Activated T-cell treated with anti-CD3 and anti-CD28 coated beads, Interleukin-2, amount 50 U/mL, for 1 hour (primary cell): ENCODE data around the gene YOD1.
"Not testable (repeated sequence)": the region's sequence is repeated elsewhere in the genome, so short reads cannot be mapped to it uniquely, and the experiment has no call there.

Experiments used
- DNase-seq: peaks from one replicate; pipeline ENCODE4 v3.0.0-alpha.2; 2020

YOD1 gene

GRCh38 chr1:207047505-207047904, 3.5 kb downstream of the YOD1 start:
- no peak for DNase-seq

GRCh38 chr1:207045453-207045852, 5.6 kb downstream of the YOD1 start:
- no peak for DNase-seq

DNA sequence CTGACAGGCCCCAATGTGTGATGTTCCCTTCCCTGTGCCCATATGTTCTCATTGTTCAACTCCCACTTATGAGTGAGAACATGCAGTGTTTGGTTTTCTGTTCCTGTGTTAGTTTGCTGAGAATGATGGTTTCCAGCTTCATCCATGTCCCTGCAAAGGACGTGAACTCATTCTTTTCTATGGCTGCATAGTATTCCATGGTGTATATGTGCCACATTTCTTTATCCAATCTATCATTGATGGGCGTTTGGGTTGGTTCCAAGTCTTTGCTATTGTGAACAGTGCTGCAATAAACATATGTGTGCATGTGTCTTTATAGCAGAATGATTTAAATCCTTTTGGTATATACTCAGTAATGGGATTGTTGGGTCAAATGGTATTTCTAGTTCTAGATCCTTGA, 9.6 kb downstream of the YOD1 start:
- DNase-seq: not testable (repeated sequence)

- no peak for DNase-seq
Measured at GRCh38 chr1:207040181-207040533, 10.9 kb downstream of the YOD1 start.

DNA sequence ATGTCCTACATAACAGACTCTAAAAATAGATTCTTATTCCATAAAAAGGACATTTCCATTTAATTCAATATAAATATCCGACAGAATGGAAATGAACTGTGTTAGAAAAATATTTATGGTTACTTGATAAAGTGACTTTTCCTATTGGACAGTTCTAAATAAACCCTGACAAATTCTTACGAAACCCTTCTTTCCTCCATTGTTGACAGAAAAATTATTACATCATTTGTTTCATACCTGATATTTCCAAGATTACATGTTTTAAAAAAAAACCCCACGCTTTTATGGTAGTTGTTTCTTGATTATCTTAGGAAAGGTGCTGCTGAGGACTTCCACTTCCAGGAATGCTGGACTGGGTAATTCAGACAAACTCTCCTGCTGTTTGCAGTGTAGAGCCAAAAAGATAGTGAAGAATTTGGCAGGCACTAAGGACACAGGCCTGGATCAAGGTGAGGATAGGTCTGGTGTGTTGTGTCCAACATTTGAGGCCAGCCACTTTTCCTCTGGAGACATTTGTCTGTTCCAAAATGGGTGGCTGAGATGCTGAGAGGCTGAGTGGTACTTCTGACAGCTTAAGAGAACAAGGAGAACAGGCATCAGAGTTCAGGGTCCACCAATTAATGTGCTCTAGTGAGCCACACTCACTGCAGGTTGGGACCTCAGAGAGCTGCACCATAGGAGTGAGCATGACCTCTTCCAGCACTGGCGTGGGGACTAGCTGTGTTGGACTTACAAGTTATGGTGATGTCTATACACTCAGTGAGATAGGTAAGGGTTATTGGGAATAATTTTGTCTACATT, 11.4 kb downstream of the YOD1 start:
- no peak for DNase-seq

DNA sequence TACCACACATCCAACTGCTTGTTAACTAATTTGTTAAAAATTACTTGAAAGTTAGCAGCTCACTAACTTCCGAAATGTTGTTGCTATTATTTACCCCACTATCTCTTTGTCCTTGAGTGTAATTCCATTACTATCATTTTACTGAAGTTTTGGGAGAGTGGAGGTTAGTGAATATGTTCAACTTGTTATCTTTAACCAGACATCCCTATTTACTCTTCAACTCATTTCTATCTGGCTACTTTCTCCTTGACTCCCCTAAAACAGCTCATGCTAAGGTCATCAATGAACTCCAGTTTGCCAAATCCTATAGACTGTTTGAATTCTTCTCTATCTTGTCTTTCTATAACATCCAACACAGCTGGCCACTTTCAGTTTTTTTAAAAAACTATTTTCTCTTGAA, 14.1 kb downstream of the YOD1 start:
- DNase-seq: no peak

GRCh38 chr1:207035877-207036551, 15.0 kb downstream of the YOD1 start:
- no peak for DNase-seq

DNA sequence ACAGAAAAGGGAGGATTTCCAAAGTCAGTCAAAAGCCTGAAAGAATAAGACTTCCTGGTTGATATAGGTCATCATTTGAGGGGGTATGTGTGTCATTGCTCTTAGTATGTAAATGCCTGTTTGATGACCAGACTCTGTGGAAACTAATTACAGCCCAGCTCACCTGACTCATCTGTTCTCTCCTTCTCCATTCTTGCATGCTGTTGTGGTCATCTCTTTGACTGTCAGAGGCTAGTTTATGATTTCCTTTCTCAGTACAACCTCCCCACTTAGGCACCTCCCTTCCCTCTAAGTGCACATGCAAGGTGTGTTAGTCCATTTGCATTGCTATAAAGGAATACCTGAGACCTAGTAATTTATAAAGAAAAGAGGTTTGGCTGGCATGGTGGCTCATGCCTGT, 16.0 kb downstream of the YOD1 start:
- no peak for DNase-seq

GRCh38 chr1:207034208-207034607, 16.8 kb downstream of the YOD1 start:
- no peak for DNase-seq

DNA sequence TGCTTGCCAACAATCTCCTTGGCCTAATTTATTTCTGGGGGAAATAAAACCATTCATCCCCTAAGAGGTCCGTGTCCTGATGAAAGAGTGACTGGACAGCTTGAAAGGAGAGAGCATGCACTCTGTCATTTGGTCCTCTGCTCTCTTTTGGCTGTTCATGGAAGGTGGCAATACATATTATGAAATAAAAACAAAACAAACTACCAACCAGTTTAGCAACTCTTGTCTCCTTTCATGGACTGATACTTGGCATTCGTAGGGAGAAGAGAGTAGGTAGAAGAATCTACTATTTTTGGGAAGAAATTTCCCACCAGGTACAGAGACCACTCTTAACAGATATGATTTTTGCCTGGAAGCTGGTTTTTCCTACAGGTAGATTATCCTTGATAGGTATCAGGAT, 17.7 kb downstream of the YOD1 start:
- no peak for DNase-seq

DNA sequence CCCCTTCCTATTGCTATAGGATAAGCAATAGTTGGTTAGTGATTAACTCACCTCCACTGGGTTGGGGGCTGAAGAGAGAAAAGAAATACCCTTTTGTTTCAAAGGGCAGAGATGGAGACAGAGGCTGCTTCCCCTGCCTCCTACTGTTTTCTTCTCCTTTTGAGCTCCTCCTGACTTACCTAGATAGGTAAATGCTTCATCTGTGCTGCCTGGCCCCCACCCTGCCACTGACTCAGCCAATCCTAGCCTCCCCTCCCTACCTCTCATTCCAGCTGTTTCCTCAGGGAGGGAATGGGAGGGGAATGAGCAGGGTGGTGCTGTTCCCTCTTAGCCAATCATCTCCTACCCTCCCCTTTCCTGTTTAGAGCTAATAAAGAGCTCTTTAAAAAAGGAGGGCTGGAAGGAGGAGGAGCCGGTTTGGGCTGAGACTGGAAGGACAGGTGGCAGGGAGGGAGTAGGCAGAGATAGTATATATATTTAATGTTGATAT, 18.4 kb downstream of the YOD1 start, which contains the start of gene C1orf116:
Gene C1orf116, minus strand, starts transcription at position 229 of the 490 bp plus-strand sequence. CDS start 5,158 bp downstream, outside the sequence.
- DNase-seq: no peak

- no peak for DNase-seq
Measured at GRCh38 chr1:207031632-207032264, 19.3 kb downstream of the YOD1 start.

DNA sequence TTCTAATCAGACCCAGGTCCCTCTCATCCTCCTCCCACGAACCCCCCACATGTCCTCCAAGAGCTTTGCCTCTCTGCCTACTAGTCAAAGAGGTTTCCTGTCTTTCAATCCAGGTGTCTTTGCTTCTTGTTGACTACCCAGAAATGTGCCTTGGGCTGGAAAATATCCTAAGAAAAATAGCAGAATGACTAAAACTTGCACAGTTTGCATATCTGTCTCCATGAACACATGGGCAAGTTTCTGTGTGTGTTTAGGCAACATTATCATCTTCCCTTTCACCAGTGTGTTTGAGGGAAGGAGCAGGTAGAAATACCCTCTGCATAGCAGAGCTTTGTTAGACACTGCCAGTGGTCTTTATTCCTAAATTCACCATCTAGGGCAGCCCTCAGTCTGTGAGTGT, 20.0 kb downstream of the YOD1 start:
- no peak for DNase-seq

DNA sequence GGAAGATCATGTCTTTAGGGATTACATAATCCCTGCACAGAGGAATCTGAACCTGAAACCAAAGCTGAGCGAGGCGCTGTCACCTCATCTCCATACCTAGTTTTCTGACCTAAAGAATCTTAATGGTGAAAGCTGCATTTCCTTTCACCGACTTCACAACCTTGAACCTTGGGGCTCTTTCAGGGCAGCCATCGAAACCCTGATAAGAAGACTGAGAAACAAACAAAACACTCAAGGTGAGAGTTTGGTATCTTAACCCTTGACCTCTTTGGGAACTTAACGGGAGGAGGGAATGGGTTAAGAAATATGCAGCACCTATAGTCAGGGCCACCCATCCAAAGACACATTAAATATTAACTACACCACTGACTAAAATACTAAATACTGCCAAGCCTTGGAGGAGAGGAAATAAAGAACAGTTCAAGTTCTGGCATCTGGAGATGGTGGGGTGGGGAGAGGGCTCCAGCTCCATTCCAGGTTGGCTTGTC, 20.4 kb downstream of the YOD1 start:
- no peak for DNase-seq

DNA sequence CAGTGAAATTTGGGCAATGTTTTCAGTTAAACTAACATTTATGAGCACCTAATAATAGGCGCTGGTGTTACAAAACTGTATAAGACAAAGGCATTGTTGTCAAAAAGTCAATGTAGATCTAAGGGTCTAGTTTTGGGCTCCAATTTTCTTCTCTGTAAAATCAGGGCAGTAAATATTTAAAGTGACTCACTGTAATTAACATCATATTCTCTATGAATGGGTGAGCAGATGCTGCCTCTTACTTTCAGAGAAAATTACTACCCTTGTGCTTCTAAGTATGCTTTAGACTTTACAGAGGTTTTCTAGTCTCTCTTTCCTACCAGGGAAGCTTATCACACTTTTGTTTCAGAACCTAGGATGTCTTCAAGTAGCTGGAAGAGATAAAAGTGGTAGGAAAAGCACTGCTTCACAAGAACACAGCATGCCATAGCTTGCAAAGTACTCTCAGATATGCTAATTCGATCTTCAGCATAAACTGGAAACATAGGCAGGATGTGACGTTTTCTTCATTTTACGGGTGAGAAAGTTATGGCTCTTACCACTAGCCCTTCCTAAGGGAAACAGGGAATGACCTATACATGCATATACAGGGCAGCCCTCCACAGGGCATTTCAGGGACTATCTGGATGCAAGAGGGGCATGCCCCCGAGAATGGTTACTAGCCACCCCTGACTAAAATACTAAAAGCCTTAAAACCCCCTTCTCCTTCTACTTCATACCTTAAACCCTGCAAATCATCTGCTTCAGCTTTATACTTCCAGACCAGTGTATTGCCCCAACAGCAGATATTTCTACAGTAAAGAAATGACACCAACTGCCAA, 21.1 kb downstream of the YOD1 start:
- DNase-seq: no peak

- DNase-seq: no peak
Measured at GRCh38 chr1:207028884-207029650, 21.9 kb downstream of the YOD1 start.

- no peak for DNase-seq
Measured at GRCh38 chr1:207027921-207028320, 23.1 kb downstream of the YOD1 start.

DNA sequence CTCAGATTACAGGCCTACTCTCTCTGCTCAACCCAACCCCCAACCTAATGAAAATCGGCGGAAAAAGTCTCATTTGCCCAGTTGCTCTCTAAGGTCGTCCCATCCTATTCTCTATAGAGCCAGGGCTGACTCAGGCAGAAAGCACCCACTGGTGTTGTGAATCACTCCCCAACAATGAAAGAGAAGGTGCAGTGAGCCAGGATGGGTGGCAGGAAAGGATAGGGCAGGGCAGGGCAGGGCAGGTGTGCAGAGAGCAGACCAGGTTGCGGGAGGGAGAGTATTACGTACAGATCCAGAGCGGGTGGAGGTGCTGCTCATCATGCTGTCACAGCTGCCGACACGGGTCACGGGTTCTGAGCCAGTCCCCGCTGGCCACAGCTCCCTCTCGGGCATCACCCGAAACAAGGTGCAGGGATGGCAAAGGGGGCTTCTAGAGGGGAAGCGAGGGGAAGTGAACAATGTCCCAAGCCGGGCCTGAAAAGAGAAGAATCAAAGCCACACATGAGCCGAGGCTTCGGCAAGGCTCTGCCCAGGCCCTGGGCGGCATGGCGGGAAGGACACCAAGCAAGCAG, 23.7 kb downstream of the YOD1 start:
- DNase-seq: no peak

DNA sequence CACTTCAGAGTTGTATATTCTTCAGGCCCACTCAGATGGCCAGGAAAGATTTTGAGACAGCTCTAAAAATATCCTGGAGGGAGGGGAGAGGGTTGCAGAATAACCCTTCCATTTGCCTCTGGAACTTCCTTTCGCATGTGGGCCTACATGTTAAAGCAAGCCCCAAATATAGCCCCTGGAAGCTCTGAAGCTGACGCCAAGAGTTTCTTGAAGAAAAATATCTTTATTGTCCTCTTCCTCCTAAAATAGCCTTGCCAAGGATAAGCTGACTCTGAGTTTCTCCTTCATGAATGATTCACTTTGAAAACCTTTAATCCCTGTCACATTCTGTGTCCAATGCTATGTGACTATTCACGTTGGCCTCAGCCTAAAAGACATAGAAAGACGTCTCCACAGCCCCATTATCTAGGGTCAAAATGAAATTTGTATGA, 24.9 kb downstream of the YOD1 start:
- no peak for DNase-seq

- DNase-seq: no peak
Measured at GRCh38 chr1:207025146-207025880, 25.7 kb downstream of the YOD1 start.
